H1 (cell line): Measurements from ENCODE around the gene C6orf62.

Experiments
- CHD2 ChIP-seq: IDR thresholded peaks from 2 replicates; pipeline ENCODE4 v1.6.1; 2012; ENCODE audit warnings: low read length, improper control_type of control experiment
- FOSL1 ChIP-seq: IDR thresholded peaks from 2 replicates; pipeline ENCODE4 v1.6.1; 2011; ENCODE audit warnings: mild to moderate bottlenecking, low read depth, low read length, moderate library complexity; ENCODE audit not compliant: insufficient read depth
- HDAC2 ChIP-seq, 2 experiments: fragments of 300-600 bp in 1 of 2; sonication (generic) in 1 of 2; IDR thresholded peaks; 2 replicates each; pipeline ENCODE4 v1.6.1; 2011 to 2012; ENCODE audit warnings: low read depth in 2 of 2, low read length in 2 of 2, mild to moderate bottlenecking in 2 of 2, moderate library complexity in 2 of 2, borderline replicate concordance in 1 of 2, inconsistent platforms in 1 of 2
- PHF8 ChIP-seq: fragments of 200-600 bp; sonication (generic); conservative IDR thresholded peaks from 2 replicates; pipeline ENCODE4 v1.7.1; 2012; ENCODE audit warnings: low read depth, mild to moderate bottlenecking, inconsistent platforms, low read length, moderate library complexity
- POLR2AphosphoS5 ChIP-seq: IDR thresholded peaks from 2 replicates; pipeline ENCODE4 v1.6.1; 2011; ENCODE audit warnings: low read depth, low read length
- SIN3A ChIP-seq, 2 experiments: IDR thresholded peaks in 1 of 2; conservative IDR thresholded peaks in 1 of 2; 2 replicates each; pipeline ENCODE4 v1.6.1; 2011 to 2012; ENCODE audit warnings: low read length in 2 of 2, improper control_type of control experiment in 1 of 2, low read depth in 1 of 2, mild to moderate bottlenecking in 1 of 2
- TF ChIP-seq, protein P1 (sequence below), 3 experiments: IDR thresholded peaks; 1 replicate in 2 of 3; 2 replicates in 1 of 3; pipeline versions ENCODE4 v1.5.1 to v1.6.1; 2011; ENCODE audit warnings: low read length in 3 of 3, mild to moderate bottlenecking in 3 of 3, inconsistent platforms in 2 of 3, low read depth in 1 of 3, moderate library complexity in 1 of 3; ENCODE audit not compliant: insufficient read depth in 1 of 3; ENCODE audit errors: control extremely low read depth in 1 of 3
- TF ChIP-seq, protein P2 (sequence below): IDR thresholded peaks from 2 replicates; pipeline ENCODE4 v1.6.1; 2012; ENCODE audit warnings: inconsistent platforms

DNA sequence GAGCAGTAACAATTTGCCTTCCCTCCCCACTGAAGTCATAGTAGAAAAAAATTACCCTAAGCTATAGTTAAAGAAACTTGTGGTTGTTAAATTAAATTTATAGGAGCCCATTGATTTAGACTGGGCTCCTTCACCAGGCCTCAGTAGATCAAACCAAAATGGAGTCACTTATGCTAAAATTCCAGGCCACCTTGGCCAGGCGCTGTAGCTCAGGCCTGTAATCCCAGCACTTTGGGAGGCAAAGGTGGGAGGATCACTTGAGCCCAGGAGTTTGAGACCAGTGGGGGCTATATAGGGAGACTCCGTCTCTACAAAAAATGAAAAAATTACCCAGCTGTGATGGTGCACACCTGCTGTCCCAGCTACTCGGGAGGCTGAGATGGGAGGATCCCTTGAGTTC, 40.8 kb upstream of the C6orf62 start:
- no peak for TF ChIP-seq SIN3A (conservative IDR thresholded peaks at IDR 0.05 in 1 of 2, IDR thresholded peaks at IDR 0.05 in 1 of 2; ENCODE audit: low read depth in 1 of 2, low read length in 2 of 2)
- TF ChIP-seq, protein P1, sequence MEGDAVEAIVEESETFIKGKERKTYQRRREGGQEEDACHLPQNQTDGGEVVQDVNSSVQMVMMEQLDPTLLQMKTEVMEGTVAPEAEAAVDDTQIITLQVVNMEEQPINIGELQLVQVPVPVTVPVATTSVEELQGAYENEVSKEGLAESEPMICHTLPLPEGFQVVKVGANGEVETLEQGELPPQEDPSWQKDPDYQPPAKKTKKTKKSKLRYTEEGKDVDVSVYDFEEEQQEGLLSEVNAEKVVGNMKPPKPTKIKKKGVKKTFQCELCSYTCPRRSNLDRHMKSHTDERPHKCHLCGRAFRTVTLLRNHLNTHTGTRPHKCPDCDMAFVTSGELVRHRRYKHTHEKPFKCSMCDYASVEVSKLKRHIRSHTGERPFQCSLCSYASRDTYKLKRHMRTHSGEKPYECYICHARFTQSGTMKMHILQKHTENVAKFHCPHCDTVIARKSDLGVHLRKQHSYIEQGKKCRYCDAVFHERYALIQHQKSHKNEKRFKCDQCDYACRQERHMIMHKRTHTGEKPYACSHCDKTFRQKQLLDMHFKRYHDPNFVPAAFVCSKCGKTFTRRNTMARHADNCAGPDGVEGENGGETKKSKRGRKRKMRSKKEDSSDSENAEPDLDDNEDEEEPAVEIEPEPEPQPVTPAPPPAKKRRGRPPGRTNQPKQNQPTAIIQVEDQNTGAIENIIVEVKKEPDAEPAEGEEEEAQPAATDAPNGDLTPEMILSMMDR (IDR thresholded peaks at IDR 0.05; ENCODE audit: control extremely low read depth in 1 of 3, insufficient read depth in 1 of 3, low read depth in 1 of 3, low read length in 3 of 3), result no peak
- TF ChIP-seq, protein P2, sequence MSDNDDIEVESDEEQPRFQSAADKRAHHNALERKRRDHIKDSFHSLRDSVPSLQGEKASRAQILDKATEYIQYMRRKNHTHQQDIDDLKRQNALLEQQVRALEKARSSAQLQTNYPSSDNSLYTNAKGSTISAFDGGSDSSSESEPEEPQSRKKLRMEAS, result no peak
- no peak for TF ChIP-seq POLR2AphosphoS5
- no peak for TF ChIP-seq HDAC2 (IDR thresholded peaks at IDR 0.05; ENCODE audit: borderline replicate concordance in 1 of 2, low read depth in 2 of 2, low read length in 2 of 2)
- no peak for TF ChIP-seq CHD2
- no peak for TF ChIP-seq FOSL1
- TF ChIP-seq PHF8, result no peak
